Fibroblast of skin of abdomen (primary cell): Measurements from ENCODE around the gene SGCG.
"Not testable (repeated sequence)": the region's sequence is repeated elsewhere in the genome, so short reads cannot be mapped to it uniquely, and the experiment has no call there.

Experiments used
- DNase-seq: peaks from one replicate; pipeline ENCODE4 v3.0.0-alpha.2; 2013

SGCG gene

GRCh38 chr13:23212671-23213070 lies 31.9 kb downstream of the SGCG start:
- DNase-seq = peak; percentile 70

GRCh38 chr13:23231241-23231640 lies 50.5 kb downstream of the SGCG start:
- no peak for DNase-seq

- no peak for DNase-seq
Observed at GRCh38 chr13:23235994-23236393, 55.2 kb downstream of the SGCG start.

- no peak for DNase-seq
Observed at GRCh38 chr13:23243066-23243465, 62.3 kb downstream of the SGCG start.

DNA sequence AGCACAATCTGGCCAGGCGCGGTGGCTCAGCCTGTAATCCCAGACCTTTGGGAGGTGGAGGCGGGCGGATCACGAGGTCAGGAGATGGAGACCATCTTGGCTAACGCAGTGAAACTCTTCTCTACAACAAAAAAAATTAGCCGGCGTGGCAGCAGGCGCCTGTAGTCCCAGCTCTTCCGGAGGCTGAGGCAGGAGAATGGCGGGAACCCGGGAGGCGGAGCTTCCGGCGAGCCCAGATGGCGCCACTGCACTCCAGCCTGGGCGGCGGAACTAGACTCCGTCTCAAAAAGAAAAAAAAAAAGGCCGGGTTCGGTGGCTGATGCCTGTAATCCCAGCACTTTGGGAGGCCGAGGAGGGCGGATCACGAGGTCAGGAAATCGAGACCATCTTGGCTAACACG lies 67.6 kb downstream of the SGCG start:
- not testable (repeated sequence) for DNase-seq

- no peak for DNase-seq
Observed at GRCh38 chr13:23254506-23254905, 73.7 kb downstream of the SGCG start.

- no peak for DNase-seq
Observed at GRCh38 chr13:23267571-23267970, 86.8 kb downstream of the SGCG start.

DNA sequence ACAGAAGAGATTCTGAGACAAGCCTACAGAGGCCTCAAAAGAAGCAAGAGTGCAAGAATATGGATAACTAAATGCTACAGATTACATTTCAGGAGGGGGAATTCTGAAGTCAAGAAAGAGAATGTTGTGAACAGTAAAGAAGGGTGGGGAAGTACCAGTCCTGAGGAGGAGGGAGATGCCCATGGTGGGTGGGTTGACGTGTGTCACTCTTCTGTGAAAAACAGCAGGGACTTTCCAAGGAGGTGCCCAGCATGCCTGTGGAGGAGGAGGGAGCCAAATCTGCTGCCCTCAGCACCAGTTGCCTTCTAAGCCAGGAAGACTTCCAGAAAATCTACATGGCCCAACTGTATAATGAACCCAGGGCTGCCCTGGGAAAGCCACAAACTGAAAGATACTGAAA lies 87.7 kb downstream of the SGCG start:
- DNase-seq = no peak

DNA sequence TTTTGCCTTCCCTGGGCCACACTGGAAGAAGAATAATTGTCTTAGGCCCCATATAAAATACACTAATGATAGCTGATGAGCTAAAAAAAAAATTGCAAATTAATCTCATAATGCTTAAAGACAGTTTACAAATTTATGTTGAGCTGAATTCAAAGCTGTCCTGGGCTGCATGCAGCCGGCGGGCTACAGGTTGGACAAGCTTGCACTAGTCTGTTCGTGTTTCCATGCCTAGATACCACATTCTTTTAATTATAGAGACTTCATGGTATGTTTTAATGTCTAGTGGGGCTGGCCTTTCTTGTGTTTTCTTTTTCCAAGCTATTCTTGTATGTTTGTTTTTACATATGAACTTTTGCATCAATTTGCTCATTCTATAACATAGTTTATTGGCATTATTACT lies 90.6 kb downstream of the SGCG start:
- DNase-seq = no peak

DNA sequence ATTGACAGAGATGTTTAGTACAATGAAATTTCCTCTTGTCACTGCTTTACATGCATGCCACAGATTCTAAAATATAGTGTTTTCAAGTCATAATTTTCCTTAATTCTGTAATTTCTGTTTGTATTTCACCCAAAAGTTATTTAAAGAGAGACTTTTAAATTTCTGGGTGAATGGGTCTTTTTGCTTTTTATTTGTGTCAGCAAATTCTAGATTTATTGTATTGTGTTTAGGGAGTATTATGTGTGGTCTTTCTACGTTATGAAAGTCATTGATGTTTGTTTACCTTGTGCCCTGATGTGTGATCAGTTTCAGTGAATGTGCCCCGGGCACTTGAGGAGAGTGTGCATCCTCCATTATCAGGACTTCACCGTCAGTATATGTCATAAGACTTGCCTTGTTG lies 92.7 kb downstream of the SGCG start:
- no peak for DNase-seq

- no peak for DNase-seq
Observed at GRCh38 chr13:23279321-23279720, 98.5 kb downstream of the SGCG start.

DNA sequence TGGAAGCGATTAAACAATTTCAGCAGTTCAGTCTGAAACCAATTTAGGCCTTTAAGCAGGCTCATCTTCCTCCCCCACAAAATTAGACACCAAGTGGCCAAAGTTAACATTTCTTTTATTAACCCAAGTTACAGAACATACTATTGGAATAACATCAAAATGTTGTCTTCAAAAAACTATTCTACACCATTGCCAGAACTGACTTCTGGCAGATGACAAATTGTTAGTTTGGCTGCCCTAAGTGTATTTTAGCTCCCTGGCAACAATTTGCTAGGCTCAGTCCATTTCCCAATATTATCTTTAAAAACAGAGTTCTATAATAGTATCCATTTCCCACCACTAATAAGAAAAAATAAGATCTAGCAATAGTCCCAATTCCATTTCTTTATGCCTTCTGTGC lies 107.8 kb downstream of the SGCG start:
- DNase-seq = no peak

- no peak for DNase-seq
Observed at GRCh38 chr13:23288995-23289394, 108.2 kb downstream of the SGCG start.

GRCh38 chr13:23289917-23290357 lies 109.2 kb downstream of the SGCG start:
- DNase-seq = peak; percentile 81

GRCh38 chr13:23292586-23292985 lies 111.8 kb downstream of the SGCG start:
- DNase-seq = no peak

DNA sequence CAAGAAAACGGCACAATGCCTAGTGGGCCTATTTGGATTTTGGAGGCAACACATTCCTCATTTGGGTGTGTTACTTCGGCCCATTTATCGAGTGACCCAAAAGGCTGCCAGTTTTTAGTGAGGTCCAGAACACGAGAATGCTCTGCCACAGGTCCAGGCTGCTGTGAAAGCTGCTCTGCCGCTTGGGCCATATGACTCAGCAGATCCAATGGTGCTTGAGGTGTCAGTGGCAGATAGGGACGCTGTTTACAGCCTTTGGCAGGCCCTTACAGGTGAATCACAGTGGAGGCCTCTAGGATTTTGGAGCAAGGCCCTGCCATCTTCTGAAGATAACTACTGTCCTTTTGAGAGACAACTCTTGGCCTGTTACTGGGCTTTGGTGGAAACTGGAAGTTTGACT lies 134.1 kb downstream of the SGCG start:
- not testable (repeated sequence) for DNase-seq

GRCh38 chr13:23319883-23320224 lies 139.1 kb downstream of the SGCG start:
- DNase-seq = no peak

DNA sequence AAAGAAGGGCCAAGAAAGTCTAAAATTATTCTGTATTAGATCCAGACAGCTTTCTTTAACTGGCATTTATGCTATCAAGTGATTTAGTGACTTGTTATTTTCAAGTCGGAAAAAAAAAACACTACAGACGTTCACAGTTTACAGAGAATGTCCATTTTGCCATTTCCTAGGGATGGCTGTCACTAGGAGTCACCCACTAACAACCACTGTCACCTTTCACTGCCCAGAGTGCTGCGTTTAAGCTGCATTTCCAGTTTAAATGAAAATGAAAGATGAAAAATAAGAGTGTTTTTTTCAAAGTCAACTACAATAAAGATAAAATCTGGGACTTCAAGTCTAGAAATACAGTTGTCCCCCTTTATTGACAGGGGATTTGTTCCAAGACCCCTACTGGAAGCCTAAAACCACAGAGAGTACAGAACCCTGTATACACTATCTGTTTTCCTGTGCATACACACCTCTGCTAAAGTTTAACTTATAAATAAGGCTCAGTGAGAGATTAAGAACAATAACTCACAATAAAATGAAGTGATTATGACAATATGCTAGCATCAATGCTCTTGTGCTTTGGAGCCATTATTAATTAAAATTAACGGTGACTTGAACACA lies 140.3 kb downstream of the SGCG start:
- DNase-seq = no peak

- DNase-seq = peak; percentile 98
Observed at GRCh38 chr13:23321535-23322241, 140.9 kb downstream of the SGCG start.

DNA sequence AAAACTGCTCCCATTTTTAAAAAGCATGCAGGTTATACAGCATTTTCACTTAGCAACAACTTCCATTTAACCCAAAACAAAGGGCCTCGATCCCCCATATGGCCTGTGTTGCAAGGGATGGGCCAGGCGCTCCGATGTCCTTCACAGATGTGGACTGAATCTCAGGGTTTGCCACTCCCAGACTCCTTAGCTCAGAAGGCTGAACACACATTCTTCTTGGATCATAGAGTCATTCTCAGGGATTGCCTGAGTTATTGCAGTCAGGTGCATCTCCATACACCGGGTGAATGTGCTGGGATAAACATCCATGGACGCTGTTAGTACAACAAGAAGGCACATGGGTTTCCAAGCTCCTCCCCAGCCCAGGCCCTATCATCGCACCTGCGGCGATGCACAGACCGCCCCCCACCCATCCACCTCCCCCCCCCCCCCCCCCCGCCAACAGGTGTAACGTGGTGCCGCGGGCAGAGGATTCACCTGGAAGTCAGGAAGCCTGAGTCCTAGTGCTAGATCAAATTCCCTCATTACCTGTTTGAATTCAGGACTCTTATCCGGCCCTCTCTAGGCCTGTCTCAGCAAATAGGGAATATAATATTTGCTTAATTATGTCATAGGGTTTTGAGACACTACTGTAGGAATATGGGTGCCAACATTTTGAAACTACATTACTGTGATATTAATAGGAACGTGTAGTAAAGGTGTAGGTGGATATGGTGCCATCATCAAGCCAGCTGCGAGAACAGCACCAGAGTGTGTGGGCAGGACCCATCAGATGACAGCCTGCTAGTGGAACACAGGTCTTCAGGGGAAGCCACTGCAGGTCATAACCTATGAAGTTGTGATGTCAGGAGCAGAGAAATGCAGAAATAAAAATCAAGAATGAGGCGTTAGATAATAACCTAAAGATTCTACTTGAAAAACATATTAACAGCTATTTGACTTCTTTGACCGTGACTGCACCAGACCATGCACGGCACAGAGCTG lies 141.9 kb downstream of the SGCG start:
- no peak for DNase-seq

- no peak for DNase-seq
Observed at GRCh38 chr13:23323946-23324709, 143.3 kb downstream of the SGCG start.

DNA sequence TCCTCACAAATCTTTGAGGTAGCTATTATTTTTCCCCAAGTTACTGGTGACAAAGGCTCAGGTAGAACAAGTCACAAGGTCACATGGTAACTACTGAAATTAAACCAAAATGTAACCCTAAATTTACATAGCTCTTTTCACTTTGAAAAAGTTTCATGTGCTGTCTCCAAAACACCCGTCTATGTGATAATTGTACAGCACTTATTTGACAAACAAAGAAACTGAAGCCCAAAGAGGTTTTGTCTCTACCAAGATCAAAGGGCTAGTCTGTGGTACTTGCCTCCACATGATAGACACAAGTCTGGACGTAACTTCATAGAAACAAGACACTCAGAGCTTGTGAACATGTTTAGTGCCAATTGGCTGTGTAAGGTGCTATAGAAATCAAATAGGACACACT lies 144.4 kb downstream of the SGCG start:
- no peak for DNase-seq

GRCh38 chr13:23330356-23330755 lies 149.6 kb downstream of the SGCG start:
- no peak for DNase-seq
